Ascending aorta (tissue), 2 donors: ENCODE results near the gene SCLT1. TPM values are rescaled to one million over a fixed set of nuclear protein-coding genes. Genes with fewer than 3 reads are reported as not detected.

ENCODE experiments used
- DNase-seq, 2 donors: peaks; one replicate each; pipeline ENCODE4 v3.0.0-alpha.2; 2019; ENCODE audit warnings: low spot score in 2 of 2
- H3K27ac ChIP-seq, 2 donors: fragments of 200-600 bp; sonication (generic); one replicate each; pipeline ENCODE4 v1.5.1; 2016 to 2017; ENCODE audit warnings: mild to moderate bottlenecking in 1 of 2
- H3K27me3 ChIP-seq: fragments of 200-600 bp; sonication (generic); one replicate; pipeline ENCODE4 v1.5.1; 2017
- H3K36me3 ChIP-seq, 2 donors: fragments of 200-600 bp; sonication (generic); one replicate each; pipeline ENCODE4 v1.5.1; 2016
- H3K4me1 ChIP-seq, 2 donors: fragments of 200-600 bp; sonication (generic); one replicate each; pipeline ENCODE4 v1.5.1; 2016 to 2017; ENCODE audit warnings: mild to moderate bottlenecking in 1 of 2
- H3K4me3 ChIP-seq, 2 donors: fragments of 200-600 bp; sonication (generic); one replicate each; pipeline ENCODE4 v1.5.1; 2016 to 2017; ENCODE audit warnings: mild to moderate bottlenecking in 1 of 2
- H3K9me3 ChIP-seq, 2 donors: fragments of 200-600 bp; sonication (generic); one replicate each; pipeline ENCODE4 v1.5.1; 2016
- CTCF ChIP-seq, 3 experiments: fragments of 200-600 bp in 2 of 3; fragments of 450-650 bp in 1 of 3; sonication (generic) in 2 of 3; IDR thresholded peaks; one replicate each; pipeline ENCODE4 v1.5.1; 2016 to 2019; ENCODE audit warnings: antibody characterized with exemption in 3 of 3, mild to moderate bottlenecking in 1 of 3, moderate library complexity in 1 of 3
- intact Hi-C: fragments of 100-400 bp; cut with DNase I; formaldehyde crosslinking; loops from one replicate; pipeline ENCODE4 v1.15.1; 2023
- total RNA-seq: library from RNA; depleted of rRNA; stranded (reverse); fragments of >200 nt; gene quantifications from one replicate; pipeline ENCODE4 v1.1.0, GENCODE V29; 2016

The SCLT1 gene
- total RNA-seq, 1 donor from 2014 or later, result 7.0 TPM

GRCh38 chr4:129014566-129015509, 78.5 kb downstream of the SCLT1 start:
- Histone ChIP-seq H3K27me3 (no peaks in the 10 kb centered on the region), H3K27ac (no peak overlapping the region), H3K4me1 (no peaks in the 10 kb centered on the region), H3K9me3 (peaks cover 7 to 61% of the 10 kb centered on the region in 2 donors), H3K36me3 (no peaks in the 10 kb centered on the region), H3K4me3 (no peak overlapping the region)
- intact Hi-C loops, result no loop called here
- TF ChIP-seq CTCF (IDR thresholded peaks at IDR 0.05), result no peak
- no peak for DNase-seq

GRCh38 chr4:129008096-129008495, 85.2 kb downstream of the SCLT1 start:
- Histone ChIP-seq H3K9me3 (peaks cover 14 to 61% of the 10 kb centered on the region in 2 donors), H3K27ac (no peak overlapping the region), H3K4me1 (no peaks in the 10 kb centered on the region), H3K27me3 (no peaks in the 10 kb centered on the region), H3K36me3 (no peaks in the 10 kb centered on the region), H3K4me3 (no peak overlapping the region)
- TF ChIP-seq CTCF (IDR thresholded peaks at IDR 0.05), result no peak
- intact Hi-C loops, result no loop called here
- no peak for DNase-seq

- H3K9me3 ChIP-seq, result no peaks in the 10 kb centered on the region
- no peak for TF ChIP-seq CTCF (IDR thresholded peaks at IDR 0.05)
- H3K36me3 ChIP-seq, result no peaks in the 10 kb centered on the region
- intact Hi-C loops, result no loop called here
- H3K27ac ChIP-seq, result no peak overlapping the region
- H3K4me3 ChIP-seq, result no peak overlapping the region
- no peaks in the 10 kb centered on the region for H3K27me3 ChIP-seq
- no peaks in the 10 kb centered on the region for H3K4me1 ChIP-seq
- no peak for DNase-seq
Measured at GRCh38 chr4:128986908-128987307, 106.4 kb downstream of the SCLT1 start.

GRCh38 chr4:128986019-128986418, 107.3 kb downstream of the SCLT1 start:
- intact Hi-C loops, result no loop called here
- no peaks in the 10 kb centered on the region for H3K4me1 ChIP-seq
- H3K4me3 ChIP-seq, result no peak overlapping the region
- H3K36me3 ChIP-seq, result no peaks in the 10 kb centered on the region
- no peak for DNase-seq
- H3K9me3 ChIP-seq, result no peaks in the 10 kb centered on the region
- H3K27ac ChIP-seq, result no peak overlapping the region
- no peaks in the 10 kb centered on the region for H3K27me3 ChIP-seq
- no peak for TF ChIP-seq CTCF (IDR thresholded peaks at IDR 0.05)

- no peak for TF ChIP-seq CTCF (IDR thresholded peaks at IDR 0.05)
- intact Hi-C loops, result no loop called here
- Histone ChIP-seq H3K36me3 (no peaks in the 10 kb centered on the region), H3K27me3 (no peaks in the 10 kb centered on the region), H3K27ac (no peak overlapping the region), H3K4me3 (no peak overlapping the region), H3K4me1 (no peaks in the 10 kb centered on the region), H3K9me3 (no peaks in the 10 kb centered on the region)
- DNase-seq, result no peak
Measured at GRCh38 chr4:128983771-128984485, 109.4 kb downstream of the SCLT1 start.
